ENCODE data around the gene ZNF618.

ZNF618 gene

GRCh38 chr9:113876151-113876992, at the start of gene ZNF618:
Gene ZNF618, plus strand, starts transcription at chr9:113876309. Its CDS starts 72 bp downstream, at chr9:113876381.
- FAIRE-seq (no peak), DNase-seq (ENCODE audit: insufficient read length, low spot score) (no peak)

DNA sequence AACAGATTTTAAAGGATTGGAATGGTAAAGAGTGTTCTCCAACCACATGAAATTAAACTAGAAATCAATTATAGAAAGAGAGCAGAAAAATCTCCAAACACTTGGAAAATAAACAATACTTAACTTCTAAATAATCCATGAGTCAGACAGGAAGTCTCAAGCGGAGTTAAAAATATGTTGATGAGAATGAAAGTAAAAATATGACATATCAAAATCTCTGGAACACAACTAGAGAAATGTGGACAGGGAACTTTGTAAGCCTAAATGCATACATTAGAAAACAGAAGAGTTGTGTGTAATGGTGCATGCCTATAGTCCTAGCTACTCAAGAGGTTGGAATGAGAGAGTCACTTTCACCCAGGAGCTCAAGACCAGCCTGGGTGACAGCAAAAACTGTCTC, 47.9 kb upstream of the ZNF618 start:
- no peak for DNase-seq (ENCODE audit: insufficient read length, low spot score)
- FAIRE-seq: no peak

GRCh38 chr9:113837334-113837733, 38.8 kb upstream of the ZNF618 start:
- no peak for FAIRE-seq
- DNase-seq (ENCODE audit: insufficient read length, low spot score): no peak

DNA sequence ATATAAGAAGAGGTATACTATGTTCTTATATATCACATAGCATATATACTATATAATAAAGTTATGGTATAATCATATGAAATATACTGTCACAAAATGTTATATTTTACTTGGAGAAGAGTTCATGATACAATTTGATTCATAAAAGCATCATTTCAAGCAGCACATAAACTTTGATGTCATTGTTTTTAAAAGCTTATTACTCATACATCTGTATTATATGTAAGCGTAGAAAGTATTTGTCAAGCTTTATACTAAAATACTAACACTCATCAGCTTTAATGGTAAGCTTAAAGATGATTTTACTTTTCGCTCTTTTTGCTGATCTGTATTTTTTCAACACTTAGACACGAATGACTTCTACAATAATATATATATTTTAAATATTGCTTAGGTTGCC, 34.0 kb upstream of the ZNF618 start:
- FAIRE-seq (no peak), DNase-seq (ENCODE audit: insufficient read length, low spot score) (no peak)

DNA sequence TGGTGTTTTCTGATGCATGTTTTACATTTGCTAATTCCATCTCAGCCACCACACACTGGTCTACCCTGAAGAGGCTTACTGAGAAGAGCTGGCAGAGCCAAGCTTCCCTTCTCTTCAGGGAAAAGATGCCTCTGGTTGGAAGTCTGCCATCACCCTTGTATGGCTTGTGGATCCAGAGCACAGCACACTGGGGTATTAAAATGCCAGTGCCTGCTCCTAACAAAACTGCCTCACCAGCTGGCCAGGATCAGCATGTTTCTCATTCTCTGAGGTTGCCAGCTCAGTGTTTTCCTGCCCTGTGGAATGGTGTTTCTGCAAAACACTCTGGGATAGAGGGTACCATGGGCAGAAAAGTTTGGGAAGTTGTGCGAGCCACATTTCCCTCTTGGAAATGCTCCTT, 31.6 kb upstream of the ZNF618 start:
- DNase-seq (ENCODE audit: insufficient read length, low spot score): no peak
- FAIRE-seq: no peak

DNA sequence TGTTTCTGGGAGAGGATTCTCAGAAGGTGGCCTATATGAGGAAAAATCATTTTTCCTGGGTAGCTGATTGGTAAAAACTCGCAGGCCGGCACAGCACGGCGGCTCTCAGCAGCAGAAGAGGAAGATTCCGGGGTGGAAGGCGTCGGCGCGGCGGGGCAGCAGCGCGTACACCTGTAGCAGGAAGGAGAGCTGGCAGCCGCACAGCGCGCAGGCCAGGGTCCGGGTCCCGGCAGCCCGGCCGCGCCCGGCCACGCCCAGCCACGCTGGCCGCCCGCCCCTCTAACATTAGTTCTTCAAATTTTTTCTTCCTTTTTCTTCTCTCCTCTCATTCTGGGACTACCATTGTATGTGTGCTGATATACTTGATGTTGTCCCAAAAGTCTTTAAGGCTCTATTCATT, 24.8 kb upstream of the ZNF618 start:
- FAIRE-seq (no peak), DNase-seq (ENCODE audit: insufficient read length, low spot score) (no peak)

DNA sequence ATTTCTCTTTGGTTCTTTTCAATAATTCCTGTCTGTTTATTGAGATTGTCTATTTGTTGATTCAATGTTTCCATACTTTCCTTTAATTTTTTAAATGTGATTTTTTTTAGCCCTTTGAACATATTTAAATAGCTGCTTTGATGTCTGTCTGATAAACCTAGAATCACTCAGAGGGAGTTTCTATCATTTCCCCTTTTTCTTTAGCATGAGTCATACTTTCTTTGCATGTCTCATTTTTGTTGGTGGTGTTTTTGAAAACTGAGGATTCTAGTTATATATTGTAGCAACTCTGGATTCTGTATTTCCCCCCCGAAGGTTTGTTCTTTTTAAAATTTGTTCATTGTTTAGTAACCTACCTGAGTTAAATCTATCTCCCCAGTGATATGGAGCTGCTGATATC, 24.2 kb upstream of the ZNF618 start:
- FAIRE-seq (no peak), DNase-seq (ENCODE audit: insufficient read length, low spot score) (no peak)

- FAIRE-seq (no peak), DNase-seq (ENCODE audit: insufficient read length, low spot score) (no peak)
Observed at GRCh38 chr9:113853333-113853732, 22.8 kb upstream of the ZNF618 start.

GRCh38 chr9:113854310-113854709, 21.8 kb upstream of the ZNF618 start:
- FAIRE-seq (no peak), DNase-seq (ENCODE audit: insufficient read length, low spot score) (no peak)

DNA sequence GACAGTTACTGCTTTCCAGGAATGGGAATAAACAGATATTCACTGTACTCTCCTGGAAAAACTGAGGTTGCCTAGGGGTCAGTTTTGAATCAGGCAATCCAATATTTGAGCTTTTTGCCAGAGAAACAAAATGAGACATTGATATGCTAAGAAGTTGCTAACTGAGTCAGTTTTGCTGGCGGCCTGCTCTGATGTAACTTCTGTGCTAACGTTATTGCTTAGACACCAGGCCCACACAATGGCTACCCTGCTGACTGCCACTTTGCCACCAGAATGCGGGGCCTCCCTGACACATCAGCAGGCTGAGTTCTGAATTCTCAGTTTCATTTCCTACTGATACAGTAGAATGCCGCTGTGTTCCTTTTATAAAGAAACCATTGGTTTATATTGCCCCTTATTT, 18.2 kb upstream of the ZNF618 start:
- no peak for DNase-seq (ENCODE audit: insufficient read length, low spot score)
- no peak for FAIRE-seq

- DNase-seq (ENCODE audit: insufficient read length, low spot score): no peak
- no peak for FAIRE-seq
Observed at GRCh38 chr9:113858282-113858681, 17.8 kb upstream of the ZNF618 start.

GRCh38 chr9:113863345-113863744, 12.8 kb upstream of the ZNF618 start:
- DNase-seq (ENCODE audit: insufficient read length, low spot score): no peak
- no peak for FAIRE-seq

DNA sequence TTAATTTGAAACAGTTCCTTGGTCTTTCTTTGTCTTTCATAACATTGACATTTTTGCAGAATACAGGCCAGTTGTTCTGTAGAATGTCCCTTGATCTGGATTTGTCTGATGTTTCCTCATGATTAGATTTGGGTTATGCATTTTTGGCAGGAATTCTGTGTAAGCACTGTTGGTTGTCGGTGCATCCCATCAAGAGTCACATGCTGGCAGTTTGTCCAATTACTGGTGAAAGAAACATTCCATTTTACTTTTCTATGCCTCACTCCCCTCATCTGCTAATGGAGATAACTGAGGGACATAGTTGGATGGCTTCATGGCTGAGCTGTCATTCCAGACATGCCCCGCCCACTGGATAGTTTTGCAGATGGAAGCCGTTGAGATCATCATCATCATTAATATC, 7.6 kb upstream of the ZNF618 start:
- FAIRE-seq (no peak), DNase-seq (ENCODE audit: insufficient read length, low spot score) (no peak)

DNA sequence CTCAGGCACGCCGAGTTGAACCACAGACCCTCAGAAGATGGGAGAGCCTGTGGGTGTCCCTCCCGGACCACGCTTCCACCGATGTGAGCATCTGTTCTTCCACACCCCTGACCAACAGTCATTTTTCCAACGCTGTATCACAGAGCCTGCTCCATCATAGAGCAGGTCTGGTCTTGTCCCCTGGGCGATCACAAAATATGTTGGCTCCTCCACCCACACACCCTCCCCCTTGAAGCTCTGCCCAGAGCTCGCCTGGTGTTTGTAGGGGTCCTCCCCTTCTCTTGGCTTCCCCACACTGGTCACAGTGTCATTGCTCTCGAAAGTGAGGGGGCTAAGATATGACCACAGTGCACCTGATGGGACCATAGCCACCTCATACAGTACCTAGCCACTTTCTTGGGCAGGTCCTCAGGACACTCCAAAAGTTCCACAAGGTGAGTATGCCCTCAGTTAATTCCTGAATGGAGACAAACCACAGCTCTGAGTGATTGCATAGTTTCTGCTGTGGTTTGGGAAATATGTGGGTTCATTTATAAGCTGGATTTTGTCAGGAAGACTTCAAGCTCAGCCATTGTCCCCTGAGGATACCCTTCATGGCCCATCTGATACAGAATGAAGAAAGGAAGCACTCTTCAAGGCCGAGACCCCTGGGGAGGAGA, 3.5 kb upstream of the ZNF618 start:
- DNase-seq (ENCODE audit: insufficient read length, low spot score) (no peak), FAIRE-seq (no peak)

- no peak for FAIRE-seq
- DNase-seq (ENCODE audit: insufficient read length, low spot score): no peak
Observed at GRCh38 chr9:113873446-113873845, 2.7 kb upstream of the ZNF618 start.

DNA sequence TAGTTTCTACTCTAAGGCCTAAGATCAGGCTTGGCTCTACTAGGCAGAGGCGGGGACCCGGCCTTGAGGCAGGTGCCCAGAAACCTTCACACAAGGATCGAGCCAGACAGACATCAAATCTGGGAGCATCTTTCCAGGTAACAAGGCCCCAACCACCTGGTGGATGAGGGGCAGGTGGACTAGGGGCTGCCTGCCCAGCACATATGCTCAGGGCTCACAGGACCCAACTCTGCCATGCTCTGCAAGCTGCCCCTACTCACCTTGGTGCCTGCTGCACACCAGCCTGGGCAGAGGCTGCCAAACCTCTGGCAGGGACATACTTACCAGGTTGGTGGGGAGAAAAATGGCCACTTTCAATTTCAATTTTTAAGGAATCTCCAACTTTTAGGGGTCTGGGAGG, 2.2 kb upstream of the ZNF618 start:
- FAIRE-seq (no peak), DNase-seq (ENCODE audit: insufficient read length, low spot score) (no peak)

DNA sequence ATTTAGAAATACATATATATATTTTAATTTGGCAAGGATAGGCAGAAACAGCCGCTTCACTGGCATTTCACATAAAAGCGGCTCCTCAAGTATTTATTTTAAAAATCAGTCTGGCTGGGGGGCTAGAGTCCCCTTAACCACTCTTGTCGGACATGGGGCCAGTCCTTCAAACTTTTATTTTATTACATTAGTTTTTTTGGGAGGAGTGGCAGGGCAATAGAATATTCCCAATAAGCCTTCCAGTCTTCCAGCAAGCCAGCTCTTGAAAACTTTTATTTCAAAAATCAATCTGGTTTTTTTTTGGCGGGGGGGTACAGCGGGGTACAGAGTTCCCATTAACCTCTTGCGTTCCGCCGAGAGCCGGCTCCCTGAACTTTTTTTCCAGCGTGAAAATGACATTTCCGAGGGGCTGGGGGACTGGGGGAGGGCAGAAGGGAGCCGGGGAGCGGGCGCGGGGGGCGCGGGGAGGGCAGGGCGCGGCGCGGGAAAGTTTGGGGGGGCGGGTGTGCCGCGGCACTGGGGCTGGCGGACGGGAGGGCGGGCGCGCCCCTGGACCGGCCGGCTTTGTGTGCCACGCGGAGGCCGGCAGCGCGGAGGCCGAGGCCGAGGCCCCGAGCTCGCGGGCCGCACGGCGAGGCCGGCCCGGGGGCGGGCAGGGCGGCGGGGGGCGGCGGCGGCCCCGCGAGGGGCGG, 504 bp upstream of the ZNF618 start:
- DNase-seq (ENCODE audit: insufficient read length, low spot score) (no peak), FAIRE-seq (no peak)

DNA sequence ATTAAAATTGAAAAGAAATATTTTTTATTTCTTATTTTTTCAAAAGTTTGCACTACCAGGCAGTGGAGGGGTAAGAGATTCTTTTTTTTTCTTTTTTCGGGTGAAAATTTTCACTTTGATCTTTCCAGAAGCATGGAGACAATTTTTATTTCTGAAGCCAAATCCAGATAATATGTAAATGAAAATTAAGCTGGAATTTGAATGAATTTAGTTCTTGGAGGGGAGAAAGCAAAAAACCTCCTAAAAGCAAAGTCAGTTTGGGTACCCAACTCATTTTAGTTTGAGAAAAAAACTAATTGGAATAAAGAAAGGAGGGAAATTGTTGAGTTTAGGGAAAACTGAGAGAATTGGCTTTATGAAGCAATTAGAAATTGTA, 872 bp downstream of the ZNF618 start:
- no peak for FAIRE-seq

GRCh38 chr9:113879318-113879717, 3.2 kb downstream of the ZNF618 start:
- DNase-seq (ENCODE audit: insufficient read length, low spot score) (no peak), FAIRE-seq (no peak)

More for the DNA sequence above, 872 bp downstream of the ZNF618 start:
- DNase-seq (ENCODE audit: insufficient read length, low spot score): no peak

- DNase-seq (ENCODE audit: insufficient read length, low spot score) (no peak), FAIRE-seq (no peak)
Observed at GRCh38 chr9:113879911-113880310, 3.8 kb downstream of the ZNF618 start.

DNA sequence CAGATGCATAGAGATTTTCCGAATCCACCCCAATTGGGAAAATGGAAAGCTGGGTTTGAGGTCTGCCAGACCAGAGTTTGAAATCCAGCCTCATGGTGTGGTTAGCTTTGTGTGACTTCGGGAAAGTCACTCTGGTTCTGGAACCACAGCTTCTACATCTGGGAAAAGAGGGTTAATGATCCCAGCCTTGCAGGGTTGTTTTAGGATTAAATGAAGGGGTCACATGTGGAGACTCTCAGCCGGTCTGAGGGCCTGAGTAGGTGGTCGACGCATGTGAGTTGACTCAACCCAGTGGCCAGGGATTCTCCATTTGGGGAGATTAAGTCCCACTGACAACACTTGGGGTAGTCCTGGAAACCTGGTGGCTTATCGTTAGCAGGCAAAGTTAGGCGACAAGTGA, 6.1 kb downstream of the ZNF618 start:
- FAIRE-seq: no peak
- DNase-seq (ENCODE audit: insufficient read length, low spot score): no peak

All from HTR-8/SVneo (cell line).